ENCODE measurements around the gene SP4.

SP4 gene

GRCh38 chr7:21427871-21428658 is at the start of gene SP4:
SP4 (plus strand) TSS chr7:21428083; CDS start chr7:21428252, 169 bp downstream.
- peak; percentile 96 for DNase-seq

GRCh38 chr7:21383227-21384220 is 44.4 kb upstream of the SP4 start:
- DNase-seq, result no peak

GRCh38 chr7:21393937-21394336 is 33.9 kb upstream of the SP4 start:
- no peak for DNase-seq

- no peak for DNase-seq
These were observed 25.9 kb upstream of the SP4 start for GRCh38 chr7:21401944-21402343.

- DNase-seq, result no peak
These were observed 19.9 kb upstream of the SP4 start for GRCh38 chr7:21407796-21408480.

- no peak for DNase-seq
These were observed 19.4 kb upstream of the SP4 start for GRCh38 chr7:21408481-21408820.

GRCh38 chr7:21412410-21412851 is 15.5 kb upstream of the SP4 start:
- DNase-seq, result no peak

GRCh38 chr7:21412957-21413356 is 14.9 kb upstream of the SP4 start:
- DNase-seq, result no peak

- DNase-seq, result no peak
These were observed 14.4 kb upstream of the SP4 start for GRCh38 chr7:21413502-21413901.

- DNase-seq, result no peak
These were observed 13.0 kb upstream of the SP4 start for GRCh38 chr7:21414795-21415393.

- DNase-seq, result no peak
These were observed 10.2 kb upstream of the SP4 start for GRCh38 chr7:21417647-21418046.

GRCh38 chr7:21422751-21423150 is 5.1 kb upstream of the SP4 start:
- DNase-seq, result no peak

GRCh38 chr7:21425290-21425689 is 2.6 kb upstream of the SP4 start:
- no peak for DNase-seq

GRCh38 chr7:21426286-21427181 is 1.3 kb upstream of the SP4 start:
- DNase-seq, result no peak

GRCh38 chr7:21427182-21427870 is 557 bp upstream of the SP4 start:
- peak; percentile 99 for DNase-seq

GRCh38 chr7:21428659-21428941 is 717 bp downstream of the SP4 start:
- DNase-seq, result no peak

- no peak for DNase-seq
These were observed 1.1 kb downstream of the SP4 start for GRCh38 chr7:21429021-21429420.

- no peak for DNase-seq
These were observed 2.1 kb downstream of the SP4 start for GRCh38 chr7:21429786-21430574.

GRCh38 chr7:21430575-21430954 is 2.7 kb downstream of the SP4 start:
- DNase-seq, result no peak

GRCh38 chr7:21443149-21443841 is 15.4 kb downstream of the SP4 start:
- DNase-seq, result no peak
